Measurements from ENCODE around the gene GSTM3.

GRCh38 chr1:109789551-109790180, 48.8 kb upstream of the GSTM3 start:
- TF ChIP-seq CTCF (IDR thresholded peaks at IDR 0.05 in 8 of 11, conservative IDR thresholded peaks at IDR 0.05 in 3 of 11) (no peak), POLR2A (IDR thresholded peaks at IDR 0.05) (no peak), POLR2AphosphoS5 (IDR thresholded peaks at IDR 0.05) (no peak)
